HFF-Myc (cell line): ENCODE results near the gene TBCCD1.

Experiments used
- DNase-seq: peaks from one replicate; pipeline ENCODE4 v3.0.0-alpha.2; 2011; ENCODE audit warnings: low read depth; ENCODE audit errors: extremely low read depth
- H3K4me3 ChIP-seq: replicated peaks from 2 replicates; pipeline ENCODE4 v1.5.1; 2011; ENCODE audit warnings: low read depth, mild to moderate bottlenecking, control low read depth, low read length
- TF ChIP-seq, protein P1 (sequence below): IDR thresholded peaks from 2 replicates; pipeline ENCODE4 v1.5.1; 2012; ENCODE audit warnings: mild to moderate bottlenecking, low read depth, low read length, control low read depth; ENCODE audit errors: missing control alignments

The TBCCD1 gene

DNA sequence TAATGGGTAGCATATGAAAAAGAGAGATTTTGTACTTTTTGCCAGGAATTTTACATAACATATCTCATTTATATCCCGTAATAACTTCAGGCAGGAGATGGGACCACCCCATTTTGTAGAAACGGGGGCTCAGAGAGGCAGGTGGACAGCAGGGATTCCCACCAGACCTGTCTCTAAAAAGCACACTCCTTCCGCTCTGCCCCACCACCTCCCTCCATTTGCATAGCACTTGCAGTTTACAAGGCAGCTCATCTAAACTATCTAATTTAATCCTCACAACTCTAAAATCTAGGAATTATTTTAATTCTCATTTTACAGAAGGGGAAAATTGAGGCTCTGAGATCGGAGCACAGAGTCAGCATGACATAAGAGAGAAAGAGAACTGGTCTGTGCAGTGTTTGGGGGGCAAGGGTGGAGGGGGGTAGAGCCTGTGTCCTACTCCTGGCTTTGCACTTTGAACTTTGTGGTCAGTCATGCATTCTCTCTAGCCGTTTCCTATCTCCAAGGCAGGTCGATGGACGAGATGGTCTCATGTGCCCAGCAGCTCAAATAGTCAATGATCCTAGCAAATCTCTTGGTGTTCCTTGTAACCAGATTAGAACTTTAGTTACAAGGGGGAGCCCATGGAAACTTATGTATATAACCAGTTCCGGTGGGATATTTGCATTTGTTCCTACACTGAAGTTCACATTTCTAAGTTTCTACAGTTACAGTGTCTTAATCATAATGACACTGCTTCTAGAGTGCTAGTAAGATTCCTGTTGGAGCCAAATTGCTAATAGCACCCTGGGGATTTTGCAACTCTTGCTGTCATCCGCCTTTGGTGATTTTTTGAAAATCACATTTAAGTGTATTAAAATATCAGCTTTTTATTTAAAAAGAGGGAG is 41.5 kb downstream of the TBCCD1 start:
- no peak for DNase-seq
- no peak overlapping the region for H3K4me3 ChIP-seq
- TF ChIP-seq, protein P1, sequence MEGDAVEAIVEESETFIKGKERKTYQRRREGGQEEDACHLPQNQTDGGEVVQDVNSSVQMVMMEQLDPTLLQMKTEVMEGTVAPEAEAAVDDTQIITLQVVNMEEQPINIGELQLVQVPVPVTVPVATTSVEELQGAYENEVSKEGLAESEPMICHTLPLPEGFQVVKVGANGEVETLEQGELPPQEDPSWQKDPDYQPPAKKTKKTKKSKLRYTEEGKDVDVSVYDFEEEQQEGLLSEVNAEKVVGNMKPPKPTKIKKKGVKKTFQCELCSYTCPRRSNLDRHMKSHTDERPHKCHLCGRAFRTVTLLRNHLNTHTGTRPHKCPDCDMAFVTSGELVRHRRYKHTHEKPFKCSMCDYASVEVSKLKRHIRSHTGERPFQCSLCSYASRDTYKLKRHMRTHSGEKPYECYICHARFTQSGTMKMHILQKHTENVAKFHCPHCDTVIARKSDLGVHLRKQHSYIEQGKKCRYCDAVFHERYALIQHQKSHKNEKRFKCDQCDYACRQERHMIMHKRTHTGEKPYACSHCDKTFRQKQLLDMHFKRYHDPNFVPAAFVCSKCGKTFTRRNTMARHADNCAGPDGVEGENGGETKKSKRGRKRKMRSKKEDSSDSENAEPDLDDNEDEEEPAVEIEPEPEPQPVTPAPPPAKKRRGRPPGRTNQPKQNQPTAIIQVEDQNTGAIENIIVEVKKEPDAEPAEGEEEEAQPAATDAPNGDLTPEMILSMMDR = no peak

DNA sequence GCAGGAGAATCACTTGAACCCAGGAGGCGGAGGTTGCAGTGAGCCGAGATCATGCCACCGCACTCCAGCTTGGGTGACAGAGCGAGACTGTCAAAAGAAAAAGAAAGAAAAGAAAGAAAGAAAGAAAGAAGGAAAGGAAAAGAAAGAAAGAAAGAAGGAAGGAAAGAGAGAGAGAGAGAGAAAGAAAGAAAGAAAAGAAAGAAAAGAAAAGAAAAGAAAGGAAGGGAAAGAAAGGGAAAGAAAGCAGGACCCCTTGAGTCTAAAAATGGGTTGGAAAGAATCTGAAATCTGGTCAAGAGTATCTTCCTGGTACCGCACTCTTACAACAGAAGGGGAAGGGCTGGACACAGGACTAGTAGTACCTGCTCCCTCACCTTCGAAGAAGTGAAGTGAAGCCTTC is 42.5 kb downstream of the TBCCD1 start:
- TF ChIP-seq, protein P1 = no peak
- no peak overlapping the region for H3K4me3 ChIP-seq
- DNase-seq = no peak

DNA sequence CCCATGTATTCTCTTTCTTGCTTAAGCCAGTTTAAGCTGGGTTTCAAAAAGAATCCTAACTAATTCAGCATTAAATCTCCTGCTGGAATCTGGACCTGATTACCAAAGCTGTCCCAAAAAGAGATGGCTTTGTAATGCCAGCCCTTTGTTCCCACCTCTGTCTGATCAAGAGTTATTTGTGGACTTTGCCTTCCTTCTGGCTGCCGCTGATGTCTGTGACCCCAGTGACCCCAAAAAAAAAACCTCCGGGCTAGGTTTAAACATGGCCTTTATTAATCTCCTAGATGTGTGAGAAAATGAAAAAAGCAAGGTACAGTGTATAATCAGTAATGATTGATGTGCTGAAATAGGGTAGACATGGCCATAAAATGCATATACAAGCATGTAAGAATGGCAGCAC is 43.7 kb downstream of the TBCCD1 start:
- TF ChIP-seq, protein P1 = no peak
- H3K4me3 ChIP-seq = no peak overlapping the region
- no peak for DNase-seq

DNA sequence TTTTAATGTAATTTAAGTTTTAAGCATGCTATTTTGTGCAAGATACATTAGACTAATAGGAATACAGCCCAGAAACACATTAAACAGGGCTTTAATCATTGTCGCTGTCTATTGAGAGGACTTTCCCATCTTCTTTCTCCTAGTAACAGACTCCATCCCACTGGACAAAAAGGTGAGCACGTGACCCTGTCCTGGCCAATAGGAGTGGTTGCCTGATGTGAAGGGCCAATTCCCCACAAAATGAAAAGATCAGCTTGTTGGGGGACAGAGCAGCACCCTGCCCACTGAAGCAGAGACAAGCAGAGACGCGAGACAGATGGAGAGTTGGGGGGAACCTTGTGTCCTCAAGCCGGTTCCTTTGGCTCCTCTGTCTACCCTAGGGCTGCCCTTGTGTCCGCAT is 44.1 kb downstream of the TBCCD1 start:
- H3K4me3 ChIP-seq = no peak overlapping the region
- DNase-seq = no peak
- TF ChIP-seq, protein P1 = no peak

DNA sequence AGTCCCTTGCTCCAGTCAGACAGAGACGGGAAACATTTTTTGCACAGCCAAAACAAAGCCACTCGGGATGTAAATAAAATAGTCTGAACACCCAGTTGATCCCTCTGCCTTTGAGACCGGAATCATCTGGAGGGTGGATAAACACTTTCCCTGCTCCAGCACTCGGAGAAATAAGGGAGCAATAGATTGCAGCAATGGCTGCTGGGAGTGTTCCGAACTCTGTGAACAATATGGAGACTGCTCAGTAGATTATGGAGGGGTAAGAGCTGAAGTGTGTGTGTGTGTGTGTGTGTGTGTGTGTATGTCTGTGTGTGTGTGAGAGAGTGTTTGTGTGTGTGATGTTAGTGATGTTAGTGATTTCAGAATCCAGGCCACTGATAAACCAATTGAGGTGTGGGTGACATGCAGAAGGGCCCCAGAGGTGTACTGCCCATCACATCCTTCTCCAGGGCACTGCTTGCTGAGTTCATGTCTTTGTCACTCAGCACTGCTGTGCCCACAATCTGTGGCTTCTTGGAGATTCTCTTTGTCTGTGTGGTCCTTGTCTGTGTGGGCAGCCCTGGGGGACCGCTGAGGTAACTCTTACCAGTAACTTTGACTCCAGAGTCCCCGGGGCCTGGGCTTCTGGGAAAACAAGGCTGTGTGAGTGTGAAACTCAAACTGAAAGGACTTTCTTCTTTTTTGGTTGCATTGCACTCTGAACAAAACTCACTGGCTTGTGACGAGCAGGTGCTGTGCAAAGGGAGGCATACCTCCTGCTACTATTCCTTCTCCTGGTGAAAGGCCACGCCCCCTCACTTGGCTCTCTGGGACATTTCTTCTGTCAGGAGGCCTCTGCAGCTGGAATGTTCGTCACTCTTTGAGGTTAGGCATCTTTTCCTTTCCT is 45.9 kb downstream of the TBCCD1 start:
- DNase-seq = no peak
- no peak overlapping the region for H3K4me3 ChIP-seq
- TF ChIP-seq, protein P1 = no peak

DNA sequence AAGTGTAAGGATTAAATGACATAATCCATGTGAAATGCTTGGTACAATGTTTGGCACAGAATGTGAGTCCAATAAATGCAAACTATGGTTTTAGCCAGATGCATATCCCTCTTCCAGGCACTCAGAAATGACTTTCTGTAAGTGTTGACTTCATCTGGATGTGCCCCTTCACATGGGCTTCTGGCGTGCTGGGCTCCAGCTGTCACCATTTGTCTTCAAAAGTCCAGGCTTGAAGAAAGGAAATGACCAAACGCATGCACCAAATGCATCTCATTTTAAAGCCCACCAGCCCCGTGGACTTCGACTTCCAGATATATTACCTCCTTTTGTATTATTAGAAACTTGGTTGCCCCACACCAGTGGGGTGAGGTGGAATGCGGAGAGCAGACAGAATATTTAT is 46.7 kb downstream of the TBCCD1 start:
- TF ChIP-seq, protein P1 = no peak
- no peak overlapping the region for H3K4me3 ChIP-seq
- DNase-seq = no peak
